Testis (tissue), 3 donors: ENCODE data around the gene LCLAT1. TPM values are rescaled to one million over a fixed set of nuclear protein-coding genes. Genes with fewer than 3 reads are reported as not detected.

ENCODE experiments used
- DNase-seq: peaks from one replicate; pipeline ENCODE4 v3.0.0-alpha.2; 2019
- H3K27ac ChIP-seq, 2 donors: fragments of 200-600 bp; sonication (generic); one replicate each; pipeline ENCODE4 v1.5.1; 2019
- H3K27me3 ChIP-seq: fragments of 200-600 bp; sonication (generic); one replicate; pipeline ENCODE4 v1.5.1; 2019
- H3K36me3 ChIP-seq: fragments of 200-600 bp; sonication (generic); one replicate; pipeline ENCODE4 v1.5.1; 2017; ENCODE audit warnings: low read depth; ENCODE audit errors: missing control alignments
- H3K4me1 ChIP-seq: fragments of 200-600 bp; sonication (generic); one replicate; pipeline ENCODE4 v1.5.1; 2019
- H3K4me3 ChIP-seq, 2 donors: fragments of 200-600 bp; sonication (generic); one replicate each; pipeline ENCODE4 v1.5.1; 2017 to 2019
- H3K9me3 ChIP-seq: fragments of 200-600 bp; sonication (generic); one replicate; pipeline ENCODE4 v1.5.1; 2017
- POLR2A ChIP-seq: fragments of 450-650 bp; IDR thresholded peaks from one replicate; pipeline ENCODE4 v1.6.1; 2017; ENCODE audit warnings: antibody characterized with exemption, mild to moderate bottlenecking, moderate library complexity
- WGBS, 2 donors: methylation state at CpG; one replicate each; pipeline ENCODE4 v1.1.5; 2018; 5-methylcytosine and 5-hydroxymethylcytosine counted together
- intact Hi-C: fragments of 100-400 bp; cut with DNase I; formaldehyde crosslinking; loops from one replicate; pipeline ENCODE4 v1.15.1; 2023; ENCODE audit warnings: low total_unique reads
- polyA plus RNA-seq: library from polyadenylated mRNA; stranded (reverse); fragments of 350-450 nt; fragmentation: Illumina TruSeq; extraction: RNeasy Lipid Tissue Mini Kit (QIAGEN cat#74804); gene quantifications from one replicate; pipeline ENCODE4 v1.2.3, GENCODE V29; 2014; ENCODE audit warnings: low read depth, low replicate concordance; ENCODE audit not compliant: insufficient read depth
- total RNA-seq, 2 donors: library from RNA; depleted of rRNA; stranded (reverse); fragments of >200 nt; gene quantifications; one replicate each; pipeline ENCODE4 v1.2.3, GENCODE V29; 2016
- TF ChIP-seq, protein P1 (sequence below), 3 experiments: fragments of 450-650 bp in 2 of 3; fragments of 200-600 bp in 1 of 3; sonication (generic) in 1 of 3; IDR thresholded peaks; one replicate each; pipeline ENCODE4 v1.5.1; 2016 to 2019; ENCODE audit warnings: antibody characterized with exemption in 3 of 3, mild to moderate bottlenecking in 2 of 3, moderate library complexity in 1 of 3

Gene LCLAT1
- total and polyA plus RNA-seq, 3 donors from 2014 or later: 11.1 to 39.4 (median 34.9) TPM

DNA sequence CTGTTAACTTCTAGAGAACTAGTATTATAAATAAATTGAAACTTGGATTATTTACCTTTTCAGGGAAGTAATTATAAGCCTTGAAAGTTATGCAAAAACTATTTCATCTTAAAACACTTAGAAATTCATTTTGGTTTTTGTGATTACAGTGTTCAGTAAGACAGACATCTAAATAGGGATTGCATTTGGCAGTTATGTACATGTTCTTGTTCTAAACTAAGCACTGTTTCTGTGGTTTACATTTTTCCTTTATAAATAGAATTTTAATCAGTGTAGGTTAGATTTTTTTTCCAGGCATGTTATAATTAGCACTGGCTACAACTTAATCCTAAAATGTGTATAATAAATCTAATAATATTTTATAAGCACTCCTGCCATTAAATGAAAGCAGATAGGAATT, 35.0 kb downstream of the LCLAT1 start:
- no peak overlapping the region for H3K4me3 ChIP-seq
- H3K36me3 ChIP-seq: no peaks in the 10 kb centered on the region
- intact Hi-C loops: no loop called here
- no peak for DNase-seq
- H3K27ac ChIP-seq: no peak overlapping the region
- no peaks in the 10 kb centered on the region for H3K9me3 ChIP-seq
- H3K27me3 ChIP-seq: no peaks in the 10 kb centered on the region
- no peaks in the 10 kb centered on the region for H3K4me1 ChIP-seq
- TF ChIP-seq POLR2A: no peak
- TF ChIP-seq, protein P1, sequence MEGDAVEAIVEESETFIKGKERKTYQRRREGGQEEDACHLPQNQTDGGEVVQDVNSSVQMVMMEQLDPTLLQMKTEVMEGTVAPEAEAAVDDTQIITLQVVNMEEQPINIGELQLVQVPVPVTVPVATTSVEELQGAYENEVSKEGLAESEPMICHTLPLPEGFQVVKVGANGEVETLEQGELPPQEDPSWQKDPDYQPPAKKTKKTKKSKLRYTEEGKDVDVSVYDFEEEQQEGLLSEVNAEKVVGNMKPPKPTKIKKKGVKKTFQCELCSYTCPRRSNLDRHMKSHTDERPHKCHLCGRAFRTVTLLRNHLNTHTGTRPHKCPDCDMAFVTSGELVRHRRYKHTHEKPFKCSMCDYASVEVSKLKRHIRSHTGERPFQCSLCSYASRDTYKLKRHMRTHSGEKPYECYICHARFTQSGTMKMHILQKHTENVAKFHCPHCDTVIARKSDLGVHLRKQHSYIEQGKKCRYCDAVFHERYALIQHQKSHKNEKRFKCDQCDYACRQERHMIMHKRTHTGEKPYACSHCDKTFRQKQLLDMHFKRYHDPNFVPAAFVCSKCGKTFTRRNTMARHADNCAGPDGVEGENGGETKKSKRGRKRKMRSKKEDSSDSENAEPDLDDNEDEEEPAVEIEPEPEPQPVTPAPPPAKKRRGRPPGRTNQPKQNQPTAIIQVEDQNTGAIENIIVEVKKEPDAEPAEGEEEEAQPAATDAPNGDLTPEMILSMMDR (IDR thresholded peaks at IDR 0.05): no peak

DNA sequence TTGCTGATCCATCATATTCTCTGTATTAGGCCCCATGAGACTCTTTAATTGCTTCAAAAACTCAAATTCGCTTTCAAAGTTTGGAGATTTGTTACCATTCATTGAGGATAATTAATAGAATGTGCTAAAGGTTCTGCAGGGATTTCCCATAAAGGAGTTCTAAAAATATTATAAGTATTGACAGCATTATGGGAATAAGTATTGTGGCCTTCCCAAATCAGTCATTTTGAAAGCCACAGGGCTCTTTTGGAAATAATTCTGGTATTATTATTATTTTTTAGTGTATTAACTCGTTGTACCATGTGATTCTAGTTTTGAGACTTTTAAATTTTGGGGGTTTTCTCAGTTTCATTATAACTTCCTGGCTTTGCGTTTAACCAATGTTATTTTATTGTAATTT, 37.1 kb downstream of the LCLAT1 start:
- Histone ChIP-seq H3K27ac (no peak overlapping the region), H3K4me1 (no peaks in the 10 kb centered on the region), H3K4me3 (no peak overlapping the region), H3K9me3 (no peaks in the 10 kb centered on the region), H3K27me3 (no peaks in the 10 kb centered on the region), H3K36me3 (no peaks in the 10 kb centered on the region)
- TF ChIP-seq POLR2A: no peak
- TF ChIP-seq, protein P1 (IDR thresholded peaks at IDR 0.05): no peak
- DNase-seq: no peak
- 87 to 93% methylated on average over 3 of the region's 3 CpGs for WGBS, 2 donors
- intact Hi-C loops: no loop called here

DNA sequence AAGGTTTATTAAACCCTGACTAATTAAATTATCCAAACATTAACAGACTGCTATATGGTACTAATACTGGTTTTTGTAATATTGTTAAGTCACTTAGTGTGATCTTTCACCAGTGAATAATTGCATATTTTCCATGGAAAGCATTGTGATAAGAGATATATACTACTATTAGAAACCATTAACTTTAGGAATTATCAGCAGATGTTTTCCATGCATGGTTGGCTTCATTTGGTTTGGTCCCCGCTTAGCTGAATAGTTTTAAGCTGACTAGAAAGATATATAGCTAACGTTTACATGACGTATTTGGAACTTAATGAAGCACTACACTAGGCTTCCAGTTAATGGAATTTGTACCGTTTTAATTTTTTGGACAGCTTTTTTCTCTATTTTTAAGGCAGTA, 37.9 kb downstream of the LCLAT1 start:
- H3K4me3 ChIP-seq: no peak overlapping the region
- H3K36me3 ChIP-seq: no peaks in the 10 kb centered on the region
- intact Hi-C loops: no loop called here
- H3K9me3 ChIP-seq: no peaks in the 10 kb centered on the region
- no peak for TF ChIP-seq POLR2A
- TF ChIP-seq, protein P1 (IDR thresholded peaks at IDR 0.05): no peak
- H3K27me3 ChIP-seq: no peaks in the 10 kb centered on the region
- no peak for DNase-seq
- no peak overlapping the region for H3K27ac ChIP-seq
- WGBS, 2 donors: 86 to 87% methylated on average over 4 of the region's 4 CpGs
- H3K4me1 ChIP-seq: no peaks in the 10 kb centered on the region

DNA sequence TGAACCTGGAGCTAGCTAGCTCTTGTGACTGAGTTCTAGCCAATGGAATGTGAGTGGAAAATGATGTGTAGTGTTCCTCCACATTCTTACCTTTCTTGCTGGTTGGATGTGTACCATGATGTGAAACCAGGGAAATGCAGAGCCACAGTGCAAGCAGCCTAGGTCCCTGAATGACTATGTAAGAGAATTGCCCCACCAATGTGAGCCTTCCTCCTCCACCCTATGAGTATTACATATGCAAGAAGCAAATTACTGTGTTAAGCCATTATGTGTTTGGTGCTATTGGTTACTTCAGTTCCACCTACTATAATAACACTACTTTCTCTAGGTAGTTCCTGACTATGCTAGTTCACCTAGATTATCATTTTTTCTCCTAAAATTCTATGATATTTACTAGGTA, 39.6 kb downstream of the LCLAT1 start:
- H3K9me3 ChIP-seq: no peaks in the 10 kb centered on the region
- TF ChIP-seq POLR2A: no peak
- TF ChIP-seq, protein P1 (IDR thresholded peaks at IDR 0.05): no peak
- H3K36me3 ChIP-seq: no peaks in the 10 kb centered on the region
- no peaks in the 10 kb centered on the region for H3K4me1 ChIP-seq
- no peak overlapping the region for H3K27ac ChIP-seq
- intact Hi-C loops: no loop called here
- no peak overlapping the region for H3K4me3 ChIP-seq
- no peaks in the 10 kb centered on the region for H3K27me3 ChIP-seq
- no peak for DNase-seq

DNA sequence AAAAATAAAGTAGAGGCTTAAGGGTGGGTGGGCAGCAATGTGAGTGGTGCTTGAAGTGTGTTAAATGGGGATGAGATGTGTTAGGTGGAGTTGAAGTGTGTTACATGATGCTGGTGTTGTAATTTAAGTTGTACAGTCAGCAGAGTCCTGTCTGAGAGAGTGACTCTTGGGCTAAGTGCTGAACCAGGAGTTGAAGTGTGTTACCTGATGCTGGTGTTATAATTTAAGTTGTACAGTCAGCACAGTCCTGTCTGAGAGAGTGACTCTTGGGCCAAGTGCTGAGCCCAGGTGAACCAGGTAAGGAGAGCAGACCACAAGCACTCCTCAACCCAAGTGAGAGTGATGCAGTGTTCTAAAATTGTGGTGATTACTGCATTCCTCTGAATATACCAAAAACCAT, 40.6 kb downstream of the LCLAT1 start:
- Histone ChIP-seq H3K36me3 (no peaks in the 10 kb centered on the region), H3K9me3 (no peaks in the 10 kb centered on the region), H3K27ac (no peak overlapping the region), H3K27me3 (no peaks in the 10 kb centered on the region), H3K4me1 (no peaks in the 10 kb centered on the region), H3K4me3 (no peak overlapping the region)
- TF ChIP-seq POLR2A: no peak
- TF ChIP-seq, protein P1 (IDR thresholded peaks at IDR 0.05): no peak
- DNase-seq: no peak
- intact Hi-C loops: no loop called here
